ENCODE results near the gene C12orf43.

DNA sequence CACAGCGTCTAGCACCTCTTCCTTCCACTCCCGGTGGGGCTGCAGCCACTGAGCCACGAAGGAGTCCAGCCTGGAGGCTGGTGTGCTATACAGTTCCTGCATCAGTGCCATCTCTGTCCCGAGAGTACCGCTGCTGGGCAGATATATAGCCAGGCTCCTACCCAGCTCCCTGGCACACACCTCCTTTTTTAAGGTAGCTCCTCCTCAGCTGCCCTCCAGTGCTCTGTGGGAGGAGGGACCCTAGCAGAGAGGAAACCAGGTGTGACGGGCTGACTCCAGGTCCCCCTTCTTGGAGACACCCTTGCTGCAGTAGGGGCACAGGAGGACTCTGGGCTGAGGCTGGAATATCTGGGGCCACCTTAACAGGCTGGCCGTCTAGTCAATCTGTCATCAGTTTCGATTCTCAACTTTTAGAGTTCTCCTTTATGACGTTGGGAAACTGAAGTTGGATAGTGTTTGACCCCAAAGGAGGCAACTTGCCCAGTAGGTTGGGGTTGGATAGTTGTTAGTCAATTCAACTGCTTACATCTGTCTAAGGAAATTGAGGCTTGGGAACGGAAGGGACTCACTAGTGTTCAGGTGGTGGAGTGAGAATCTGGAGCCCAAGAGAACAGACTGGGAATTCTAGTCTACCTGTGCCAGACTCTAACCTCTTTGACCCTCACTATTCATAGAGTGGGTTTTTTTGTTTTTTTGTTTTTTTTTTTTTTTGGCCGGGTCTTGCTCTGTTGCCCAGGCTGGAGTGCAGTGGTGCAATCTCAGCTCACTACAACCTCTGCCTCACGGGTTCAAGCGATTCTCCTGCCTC is 22.8 kb upstream of the C12orf43 start, which contains the start of gene OASL:
- TF ChIP-seq, protein P1, sequence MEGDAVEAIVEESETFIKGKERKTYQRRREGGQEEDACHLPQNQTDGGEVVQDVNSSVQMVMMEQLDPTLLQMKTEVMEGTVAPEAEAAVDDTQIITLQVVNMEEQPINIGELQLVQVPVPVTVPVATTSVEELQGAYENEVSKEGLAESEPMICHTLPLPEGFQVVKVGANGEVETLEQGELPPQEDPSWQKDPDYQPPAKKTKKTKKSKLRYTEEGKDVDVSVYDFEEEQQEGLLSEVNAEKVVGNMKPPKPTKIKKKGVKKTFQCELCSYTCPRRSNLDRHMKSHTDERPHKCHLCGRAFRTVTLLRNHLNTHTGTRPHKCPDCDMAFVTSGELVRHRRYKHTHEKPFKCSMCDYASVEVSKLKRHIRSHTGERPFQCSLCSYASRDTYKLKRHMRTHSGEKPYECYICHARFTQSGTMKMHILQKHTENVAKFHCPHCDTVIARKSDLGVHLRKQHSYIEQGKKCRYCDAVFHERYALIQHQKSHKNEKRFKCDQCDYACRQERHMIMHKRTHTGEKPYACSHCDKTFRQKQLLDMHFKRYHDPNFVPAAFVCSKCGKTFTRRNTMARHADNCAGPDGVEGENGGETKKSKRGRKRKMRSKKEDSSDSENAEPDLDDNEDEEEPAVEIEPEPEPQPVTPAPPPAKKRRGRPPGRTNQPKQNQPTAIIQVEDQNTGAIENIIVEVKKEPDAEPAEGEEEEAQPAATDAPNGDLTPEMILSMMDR (IDR thresholded peaks at IDR 0.05) = no peak
- TF ChIP-seq EZH2 (IDR thresholded peaks at IDR 0.05; ENCODE audit: borderline replicate concordance, insufficient read depth, low read depth, low read length, poor library complexity, severe bottlenecking) = no peak
